ENCODE measurements around the gene TM9SF1.

GRCh38 chr14:24178399-24179178, 16.7 kb downstream of the TM9SF1 start:
- TF ChIP-seq CTCF (IDR thresholded peaks at IDR 0.05; ENCODE audit: low read length) = no peak
- TF ChIP-seq EZH2 (IDR thresholded peaks at IDR 0.05; ENCODE audit: borderline replicate concordance, low read length) = no peak
